Mesenteric fat pad (tissue), 1 donor: ENCODE measurements around the gene PPA1. TPM values are rescaled to one million over a fixed set of nuclear protein-coding genes. Genes with fewer than 3 reads are reported as not detected.
"Not testable (repeated sequence)": the region's sequence is repeated elsewhere in the genome, so short reads cannot be mapped to it uniquely, and the experiment has no call there.

ENCODE experiments used
- DNase-seq: peaks from one replicate; pipeline ENCODE4 v3.0.0-alpha.2; 2020; ENCODE audit warnings: low spot score
- total RNA-seq: library from RNA; stranded (reverse); fragmentation: NEBNext Ultra II Directional; extraction: Animal tissue kit (Norgen Biotek cat#: 25700); gene quantifications from one replicate; pipeline ENCODE4 v1.2.1, GENCODE V29; 2021
- donor health status: DM: yes; HTN: yes; CAD: no.

PPA1 gene
- total RNA-seq, 1 donor from 2014 or later = 338 TPM

DNA sequence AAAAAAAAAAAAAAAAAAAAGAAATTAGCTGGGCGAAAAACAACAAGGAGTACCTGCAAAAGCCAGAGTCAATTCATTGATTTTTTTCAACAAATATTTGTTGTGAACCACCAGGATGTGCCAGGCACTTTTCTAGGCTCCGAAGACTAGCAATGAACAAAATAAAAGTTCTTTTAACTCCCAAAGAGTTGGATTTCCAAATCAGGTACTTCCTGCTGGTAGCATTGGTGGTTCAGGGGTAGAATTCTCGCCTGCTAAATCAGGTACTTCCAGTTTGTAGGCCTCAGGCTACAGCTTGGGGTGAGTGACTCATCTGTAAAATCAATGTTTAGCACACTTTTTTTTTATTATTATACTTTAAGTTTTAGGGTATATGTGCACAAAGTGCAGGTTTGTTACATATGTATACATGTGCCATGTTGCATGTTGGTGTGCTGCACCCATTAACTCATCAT is 10.9 kb downstream of the PPA1 start:
- no peak for DNase-seq

DNA sequence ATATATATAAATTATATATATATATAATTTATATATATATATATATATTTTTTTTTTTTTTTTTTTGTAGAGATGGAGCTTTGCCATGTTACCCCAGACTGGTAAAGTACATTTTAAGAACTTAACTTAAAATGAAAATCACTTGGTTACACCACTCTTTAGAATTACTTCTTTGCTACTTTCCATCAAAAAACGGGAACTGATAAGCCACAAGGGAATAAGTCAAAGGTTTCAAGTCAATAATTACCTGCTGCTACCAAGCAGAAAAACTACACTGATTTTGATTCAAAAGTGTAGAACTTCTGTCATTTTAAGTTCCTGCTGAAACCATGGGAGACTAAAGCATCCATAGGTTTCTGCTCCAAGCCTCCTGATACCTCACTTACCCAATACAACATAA is 12.2 kb downstream of the PPA1 start:
- DNase-seq = no peak

GRCh38 chr10:70212879-70213278 is 20.4 kb downstream of the PPA1 start:
- no peak for DNase-seq

DNA sequence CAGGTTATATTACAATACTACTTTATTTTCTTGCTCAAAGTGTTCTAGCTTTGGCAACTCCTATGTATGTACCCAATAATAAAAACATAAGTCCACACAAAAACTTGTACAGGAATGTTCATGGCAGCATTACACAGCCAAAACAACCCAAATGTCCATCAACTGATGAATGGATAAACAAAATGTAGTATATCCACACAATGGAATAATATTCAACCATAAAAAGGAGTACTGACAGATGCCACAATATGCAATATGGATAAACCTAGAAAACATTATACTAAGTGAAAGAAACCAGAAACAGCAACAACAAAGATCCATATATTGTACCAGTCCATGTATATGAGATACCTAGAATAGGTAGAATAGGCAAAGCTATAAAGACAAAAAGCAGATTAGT is 21.0 kb downstream of the PPA1 start:
- DNase-seq = no peak

DNA sequence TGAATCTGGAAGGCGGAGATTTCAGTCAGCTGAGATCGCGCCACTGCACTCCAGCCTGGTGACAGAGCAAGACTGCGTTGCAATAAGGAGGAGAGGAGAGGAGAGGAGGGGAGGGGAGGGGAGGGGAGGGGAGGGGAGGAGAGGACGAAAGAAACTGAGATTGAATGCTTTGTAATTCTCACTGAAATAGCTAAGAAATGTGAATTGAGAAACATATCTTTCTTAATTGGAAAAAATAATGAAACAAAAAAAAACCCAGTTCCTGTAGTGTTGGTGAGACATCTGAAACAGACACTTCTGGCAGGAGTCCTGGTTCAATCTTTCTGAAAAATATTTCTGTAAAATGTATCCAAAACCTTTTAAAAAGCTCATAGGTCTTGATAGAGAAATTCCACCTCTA is 26.5 kb downstream of the PPA1 start:
- no peak for DNase-seq

DNA sequence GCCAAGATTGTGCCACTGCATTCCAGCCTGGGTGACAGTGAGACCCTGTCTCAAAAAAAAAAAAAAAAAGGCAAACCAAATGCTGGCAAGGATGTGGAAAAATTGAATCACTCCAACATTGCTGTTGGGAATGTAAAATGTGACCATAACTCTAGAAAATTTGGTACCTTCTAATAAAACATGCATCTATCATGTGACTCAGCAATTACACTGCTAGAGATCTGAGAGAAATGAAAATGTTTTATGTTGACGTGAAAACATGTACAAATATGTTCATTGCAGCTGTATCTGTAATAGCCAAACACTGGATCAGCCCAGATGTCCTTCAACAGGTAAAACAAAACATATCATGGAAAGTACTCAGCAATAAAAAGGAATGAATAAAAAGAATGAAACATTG is 32.1 kb downstream of the PPA1 start:
- DNase-seq = no peak

- no peak for DNase-seq
Observed at GRCh38 chr10:70198696-70199466, 34.3 kb downstream of the PPA1 start.

GRCh38 chr10:70197235-70197945 is 35.8 kb downstream of the PPA1 start:
- DNase-seq = no peak

- no peak for DNase-seq
Observed at GRCh38 chr10:70193391-70193844, 39.8 kb downstream of the PPA1 start.

GRCh38 chr10:70192326-70192968 is 40.8 kb downstream of the PPA1 start:
- DNase-seq = no peak

- DNase-seq = no peak
Observed at GRCh38 chr10:70191972-70192305, 41.3 kb downstream of the PPA1 start.

GRCh38 chr10:70191161-70191971 is 41.9 kb downstream of the PPA1 start:
- no peak for DNase-seq

DNA sequence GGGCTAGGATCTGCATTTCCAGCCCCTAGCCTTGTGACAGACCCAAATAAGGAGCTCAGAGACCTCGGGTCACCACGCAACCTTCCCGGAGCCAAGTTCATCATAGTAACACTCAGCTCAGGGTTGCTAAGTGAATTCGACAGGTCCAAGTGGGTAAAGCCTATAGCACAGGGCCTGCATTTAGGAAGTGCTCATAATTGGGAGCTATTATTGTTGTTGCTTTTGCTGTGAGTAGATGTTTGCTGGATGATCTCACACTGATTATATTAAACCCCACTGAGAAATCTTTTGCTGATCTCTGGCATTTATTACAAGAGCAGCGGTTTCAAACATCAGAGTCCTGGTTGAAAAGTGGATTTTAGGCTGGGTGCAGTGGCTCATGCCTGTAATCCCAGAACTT is 42.6 kb downstream of the PPA1 start:
- DNase-seq = no peak

DNA sequence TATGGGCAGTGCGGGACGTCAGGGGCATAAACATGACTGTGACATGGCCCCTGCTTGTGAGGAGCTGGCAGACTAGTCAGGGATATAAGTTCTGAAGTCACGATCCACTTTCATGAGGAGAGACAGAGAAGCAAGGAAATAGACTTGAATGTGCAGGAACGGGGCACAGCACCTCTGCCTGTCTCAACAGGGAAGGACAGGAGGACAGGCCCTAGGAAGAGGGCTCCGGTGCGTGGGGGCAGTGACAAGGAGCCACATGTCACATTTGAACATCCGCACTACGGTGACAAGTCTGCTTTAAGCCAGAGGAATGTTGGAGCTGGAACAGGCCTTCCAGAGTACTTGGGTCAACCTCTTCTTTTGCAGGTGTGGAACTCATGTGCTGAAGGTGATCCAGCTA is 43.1 kb downstream of the PPA1 start:
- DNase-seq = no peak

- DNase-seq = no peak
Observed at GRCh38 chr10:70188768-70189167, 44.5 kb downstream of the PPA1 start.

GRCh38 chr10:70186571-70186970 is 46.7 kb downstream of the PPA1 start:
- no peak for DNase-seq

GRCh38 chr10:70186090-70186489 is 47.1 kb downstream of the PPA1 start:
- no peak for DNase-seq

GRCh38 chr10:70183304-70183703 is 49.9 kb downstream of the PPA1 start:
- DNase-seq = no peak

GRCh38 chr10:70179209-70179608 is 54.0 kb downstream of the PPA1 start:
- DNase-seq = not testable (repeated sequence)

- DNase-seq = no peak
Observed at GRCh38 chr10:70178139-70178725, 55.0 kb downstream of the PPA1 start.

GRCh38 chr10:70176441-70176840 is 56.8 kb downstream of the PPA1 start:
- DNase-seq = no peak
